ENCODE data around the gene IGSF21. TPM values are rescaled to one million over a fixed set of nuclear protein-coding genes. Genes with fewer than 3 reads are reported as not detected.

IGSF21 gene
- total and polyA plus RNA-seq, 4 donors = 0.95 to 10.1 (median 3.8) TPM

GRCh38 chr1:18343581-18343980 is 236.0 kb downstream of the IGSF21 start:
- intact Hi-C loops (cut with DNase I) = no loop called here
- H3K36me3 ChIP-seq (ENCODE audit: control insufficient read depth in 1 of 2, insufficient read depth in 2 of 2, low read length in 1 of 2) = no peaks in the 10 kb centered on the region
- WGBS, 2 donors = 66% methylated on average over 5 of the region's 5 CpGs
- H3K4me3 ChIP-seq (ENCODE audit: low read length in 2 of 2) = no peak overlapping the region
- no peak for DNase-seq
- no peaks in the 10 kb centered on the region for H3K4me1 ChIP-seq (ENCODE audit: control insufficient read depth in 1 of 2, insufficient read depth in 2 of 2, low read length in 2 of 2)
- peaks cover 0 to 1% of the 10 kb centered on the region in 2 donors for H3K27me3 ChIP-seq (ENCODE audit: control insufficient read depth in 1 of 2, insufficient read depth in 2 of 2, low read length in 1 of 2)
- ATAC-seq (ENCODE audit: low FRiP score) = no peak
- no peak overlapping the region for H3K27ac ChIP-seq (ENCODE audit: low read depth in 1 of 2, low read length in 2 of 2)
- H3K9me3 ChIP-seq (ENCODE audit: control insufficient read depth, low read length) = no peaks in the 10 kb centered on the region

GRCh38 chr1:18344755-18345154 is 237.2 kb downstream of the IGSF21 start:
- Histone ChIP-seq H3K4me1 (ENCODE audit: control insufficient read depth in 1 of 2, insufficient read depth in 2 of 2, low read length in 2 of 2) (no peaks in the 10 kb centered on the region), H3K36me3 (ENCODE audit: control insufficient read depth in 1 of 2, insufficient read depth in 2 of 2, low read length in 1 of 2) (no peaks in the 10 kb centered on the region), H3K9me3 (ENCODE audit: control insufficient read depth, low read length) (no peaks in the 10 kb centered on the region), H3K27ac (ENCODE audit: low read depth in 1 of 2, low read length in 2 of 2) (no peak overlapping the region), H3K4me3 (ENCODE audit: low read length in 2 of 2) (no peak overlapping the region), H3K27me3 (ENCODE audit: control insufficient read depth in 1 of 2, insufficient read depth in 2 of 2, low read length in 1 of 2) (peaks cover 0 to 1% of the 10 kb centered on the region in 2 donors)
- ATAC-seq (ENCODE audit: low FRiP score) (no peak), DNase-seq (no peak)
- intact Hi-C loops (cut with DNase I) = no loop called here
- 0 to 13% methylated on average over 3 of the region's 3 CpGs for WGBS, 2 donors

- Histone ChIP-seq H3K27ac (ENCODE audit: low read depth in 1 of 2, low read length in 2 of 2) (no peak overlapping the region), H3K27me3 (ENCODE audit: control insufficient read depth in 1 of 2, insufficient read depth in 2 of 2, low read length in 1 of 2) (no peaks in the 10 kb centered on the region), H3K4me1 (ENCODE audit: control insufficient read depth in 1 of 2, insufficient read depth in 2 of 2, low read length in 2 of 2) (no peaks in the 10 kb centered on the region), H3K9me3 (ENCODE audit: control insufficient read depth, low read length) (no peaks in the 10 kb centered on the region), H3K36me3 (ENCODE audit: control insufficient read depth in 1 of 2, insufficient read depth in 2 of 2, low read length in 1 of 2) (no peaks in the 10 kb centered on the region), H3K4me3 (ENCODE audit: low read length in 2 of 2) (no peak overlapping the region)
- no peak for ATAC-seq (ENCODE audit: low FRiP score)
- intact Hi-C loops (cut with DNase I) = no loop called here
- WGBS, 2 donors = 69 to 78% methylated on average over 5 of the region's 5 CpGs
- no peak for DNase-seq
Measured at GRCh38 chr1:18347559-18347958, 240.0 kb downstream of the IGSF21 start.

- WGBS, 2 donors = 25 to 41% methylated on average over 3 of the region's 3 CpGs
- ATAC-seq (ENCODE audit: low FRiP score) = no peak
- Histone ChIP-seq H3K4me1 (ENCODE audit: control insufficient read depth in 1 of 2, insufficient read depth in 2 of 2, low read length in 2 of 2) (no peaks in the 10 kb centered on the region), H3K9me3 (ENCODE audit: control insufficient read depth, low read length) (no peaks in the 10 kb centered on the region), H3K27me3 (ENCODE audit: control insufficient read depth in 1 of 2, insufficient read depth in 2 of 2, low read length in 1 of 2) (no peaks in the 10 kb centered on the region), H3K4me3 (ENCODE audit: low read length in 2 of 2) (no peak overlapping the region), H3K36me3 (ENCODE audit: control insufficient read depth in 1 of 2, insufficient read depth in 2 of 2, low read length in 1 of 2) (no peaks in the 10 kb centered on the region), H3K27ac (ENCODE audit: low read depth in 1 of 2, low read length in 2 of 2) (no peak overlapping the region)
- intact Hi-C loops (cut with DNase I) = no loop called here
- no peak for DNase-seq
Measured at GRCh38 chr1:18348354-18348753, 240.8 kb downstream of the IGSF21 start.

GRCh38 chr1:18350747-18351146 is 243.1 kb downstream of the IGSF21 start:
- H3K36me3 ChIP-seq (ENCODE audit: control insufficient read depth in 1 of 2, insufficient read depth in 2 of 2, low read length in 1 of 2) = no peaks in the 10 kb centered on the region
- DNase-seq = no peak
- intact Hi-C loops (cut with DNase I) = no loop called here
- no peak overlapping the region for H3K27ac ChIP-seq (ENCODE audit: low read depth in 1 of 2, low read length in 2 of 2)
- no peaks in the 10 kb centered on the region for H3K9me3 ChIP-seq (ENCODE audit: control insufficient read depth, low read length)
- H3K4me3 ChIP-seq (ENCODE audit: low read length in 2 of 2) = no peak overlapping the region
- WGBS, 2 donors = 50 to 52% methylated on average over 18 of the region's 18 CpGs
- no peak for ATAC-seq (ENCODE audit: low FRiP score)
- no peaks in the 10 kb centered on the region for H3K27me3 ChIP-seq (ENCODE audit: control insufficient read depth in 1 of 2, insufficient read depth in 2 of 2, low read length in 1 of 2)
- H3K4me1 ChIP-seq (ENCODE audit: control insufficient read depth in 1 of 2, insufficient read depth in 2 of 2, low read length in 2 of 2) = no peaks in the 10 kb centered on the region

- H3K9me3 ChIP-seq (ENCODE audit: control insufficient read depth, low read length) = no peaks in the 10 kb centered on the region
- 44 to 53% methylated on average over 10 of the region's 10 CpGs for WGBS, 2 donors
- H3K36me3 ChIP-seq (ENCODE audit: control insufficient read depth in 1 of 2, insufficient read depth in 2 of 2, low read length in 1 of 2) = no peaks in the 10 kb centered on the region
- no peak overlapping the region for H3K4me3 ChIP-seq (ENCODE audit: low read length in 2 of 2)
- no peak overlapping the region for H3K27ac ChIP-seq (ENCODE audit: low read depth in 1 of 2, low read length in 2 of 2)
- no peaks in the 10 kb centered on the region for H3K4me1 ChIP-seq (ENCODE audit: control insufficient read depth in 1 of 2, insufficient read depth in 2 of 2, low read length in 2 of 2)
- DNase-seq = no peak
- no peaks in the 10 kb centered on the region for H3K27me3 ChIP-seq (ENCODE audit: control insufficient read depth in 1 of 2, insufficient read depth in 2 of 2, low read length in 1 of 2)
- no peak for ATAC-seq (ENCODE audit: low FRiP score)
- intact Hi-C loops (cut with DNase I) = no loop called here
Measured at GRCh38 chr1:18351735-18352134, 244.1 kb downstream of the IGSF21 start.

- Histone ChIP-seq H3K36me3 (ENCODE audit: control insufficient read depth in 1 of 2, insufficient read depth in 2 of 2, low read length in 1 of 2) (no peaks in the 10 kb centered on the region), H3K27me3 (ENCODE audit: control insufficient read depth in 1 of 2, insufficient read depth in 2 of 2, low read length in 1 of 2) (no peaks in the 10 kb centered on the region), H3K4me3 (ENCODE audit: low read length in 2 of 2) (no peak overlapping the region), H3K9me3 (ENCODE audit: control insufficient read depth, low read length) (no peaks in the 10 kb centered on the region), H3K27ac (ENCODE audit: low read depth in 1 of 2, low read length in 2 of 2) (no peak overlapping the region), H3K4me1 (ENCODE audit: control insufficient read depth in 1 of 2, insufficient read depth in 2 of 2, low read length in 2 of 2) (no peaks in the 10 kb centered on the region)
- intact Hi-C loops (cut with DNase I) = no loop called here
- no peak for DNase-seq
- 28 to 34% methylated on average over 16 to 17 of the region's 17 CpGs for WGBS, 2 donors
- ATAC-seq (ENCODE audit: low FRiP score) = no peak
Measured at GRCh38 chr1:18352636-18353265, 245.2 kb downstream of the IGSF21 start.

- WGBS, 2 donors = 96 to 100% methylated on average over 1 of the region's 1 CpG
- no peaks in the 10 kb centered on the region for H3K27me3 ChIP-seq (ENCODE audit: control insufficient read depth in 1 of 2, insufficient read depth in 2 of 2, low read length in 1 of 2)
- H3K4me1 ChIP-seq (ENCODE audit: control insufficient read depth in 1 of 2, insufficient read depth in 2 of 2, low read length in 2 of 2) = no peaks in the 10 kb centered on the region
Measured at GRCh38 chr1:18353528-18353927, 245.9 kb downstream of the IGSF21 start.

GRCh38 chr1:18353992-18354391 is 246.4 kb downstream of the IGSF21 start:
- intact Hi-C loops (cut with DNase I) = no loop called here
- 73 to 74% methylated on average over 2 of the region's 2 CpGs for WGBS, 2 donors
- DNase-seq (no peak), ATAC-seq (ENCODE audit: low FRiP score) (no peak)
- Histone ChIP-seq H3K4me3 (ENCODE audit: low read length in 2 of 2) (no peak overlapping the region), H3K27ac (ENCODE audit: low read depth in 1 of 2, low read length in 2 of 2) (no peak overlapping the region), H3K36me3 (ENCODE audit: control insufficient read depth in 1 of 2, insufficient read depth in 2 of 2, low read length in 1 of 2) (no peaks in the 10 kb centered on the region), H3K27me3 (ENCODE audit: control insufficient read depth in 1 of 2, insufficient read depth in 2 of 2, low read length in 1 of 2) (no peaks in the 10 kb centered on the region), H3K4me1 (ENCODE audit: control insufficient read depth in 1 of 2, insufficient read depth in 2 of 2, low read length in 2 of 2) (no peaks in the 10 kb centered on the region), H3K9me3 (ENCODE audit: control insufficient read depth, low read length) (no peaks in the 10 kb centered on the region)

More at GRCh38 chr1:18353528-18353927, 245.9 kb downstream of the IGSF21 start:
- no peak for ATAC-seq (ENCODE audit: low FRiP score)
- DNase-seq = no peak
- intact Hi-C loops (cut with DNase I) = no loop called here
- H3K9me3 ChIP-seq (ENCODE audit: control insufficient read depth, low read length) = no peaks in the 10 kb centered on the region
- no peak overlapping the region for H3K4me3 ChIP-seq (ENCODE audit: low read length in 2 of 2)
- no peak overlapping the region for H3K27ac ChIP-seq (ENCODE audit: low read depth in 1 of 2, low read length in 2 of 2)
- H3K36me3 ChIP-seq (ENCODE audit: control insufficient read depth in 1 of 2, insufficient read depth in 2 of 2, low read length in 1 of 2) = no peaks in the 10 kb centered on the region

All from aorta (tissue), 5 donors.